Epidermal melanocyte (primary cell): ENCODE data around the gene RASA3.

Experiments
- DNase-seq: peaks from one replicate; pipeline ENCODE4 v3.0.0; 2011; ENCODE audit warnings: low spot score; ENCODE audit not compliant: insufficient read length

The RASA3 gene

DNA sequence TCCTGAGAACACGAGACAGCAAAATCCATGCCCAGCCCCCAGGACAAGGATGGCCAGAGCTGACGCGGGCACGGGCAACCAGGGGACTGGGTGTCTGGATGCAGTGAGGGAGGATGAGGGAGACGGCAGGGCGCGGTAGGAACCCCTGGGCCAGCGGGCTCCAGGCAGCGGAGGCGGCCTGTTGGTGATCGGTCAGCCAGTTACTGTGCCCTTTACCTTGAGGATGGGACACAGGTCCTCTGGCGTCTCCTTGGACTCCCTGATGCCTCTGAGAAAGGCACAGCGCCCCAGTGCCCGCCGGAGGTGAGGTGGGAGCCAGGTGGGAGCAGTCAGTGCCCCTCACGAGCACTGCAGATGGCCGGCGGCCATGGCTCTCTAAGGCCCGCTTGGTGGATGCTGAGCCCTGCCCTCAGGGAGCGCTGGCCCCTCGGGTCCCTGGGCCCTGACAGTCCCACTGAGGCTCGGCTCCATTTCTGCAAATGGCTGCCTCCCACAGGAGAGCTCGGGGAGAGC lies 189.8 kb downstream of the RASA3 start:
- DNase-seq: no peak

DNA sequence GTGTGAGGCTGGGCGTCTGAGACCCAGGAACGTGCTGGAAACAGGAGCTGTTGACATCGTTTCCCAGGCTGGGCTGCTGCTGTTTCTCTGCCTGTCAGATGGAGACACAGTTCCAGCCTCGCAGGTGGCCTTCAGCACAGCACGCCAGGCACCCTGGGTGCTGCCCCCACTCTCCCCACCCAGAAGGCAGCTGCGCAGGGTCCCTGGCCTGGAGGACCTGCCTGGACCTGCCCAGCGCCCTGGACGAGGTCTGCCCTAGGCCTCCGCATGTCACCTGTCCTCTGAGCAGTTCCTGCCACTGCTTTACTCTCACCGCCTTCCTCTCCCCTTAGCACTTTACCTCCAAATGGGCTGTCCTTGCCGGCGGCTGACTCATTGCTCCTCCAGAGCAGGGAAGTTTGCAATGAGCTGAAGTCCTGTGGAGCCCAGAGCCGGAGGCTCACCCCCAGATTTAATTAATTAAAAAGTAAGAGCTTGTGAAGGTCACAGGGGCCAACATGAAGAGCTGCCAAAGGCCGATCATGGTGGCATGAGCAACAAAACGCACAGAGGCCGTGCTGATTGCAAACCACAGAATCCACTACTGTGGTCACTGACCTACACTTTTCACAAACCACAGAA lies 190.7 kb downstream of the RASA3 start:
- no peak for DNase-seq

DNA sequence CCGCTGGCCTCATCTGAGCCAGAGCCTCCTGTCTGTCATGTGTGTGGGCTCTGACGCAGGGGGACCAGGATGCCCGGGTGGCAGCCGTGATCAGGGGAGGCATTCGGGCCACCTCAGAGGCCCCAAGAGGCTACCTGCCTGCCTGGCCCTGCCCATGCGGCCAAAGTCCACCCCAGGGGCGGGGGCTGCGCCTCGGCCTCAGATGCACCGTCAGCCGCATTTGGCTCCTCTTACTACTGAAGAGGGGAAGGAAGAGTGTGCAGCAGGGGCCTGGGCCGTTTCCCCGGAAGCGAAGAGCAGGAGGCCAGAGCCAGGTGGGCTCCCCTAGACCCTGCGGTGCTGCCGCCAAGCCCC lies 192.5 kb downstream of the RASA3 start:
- no peak for DNase-seq

DNA sequence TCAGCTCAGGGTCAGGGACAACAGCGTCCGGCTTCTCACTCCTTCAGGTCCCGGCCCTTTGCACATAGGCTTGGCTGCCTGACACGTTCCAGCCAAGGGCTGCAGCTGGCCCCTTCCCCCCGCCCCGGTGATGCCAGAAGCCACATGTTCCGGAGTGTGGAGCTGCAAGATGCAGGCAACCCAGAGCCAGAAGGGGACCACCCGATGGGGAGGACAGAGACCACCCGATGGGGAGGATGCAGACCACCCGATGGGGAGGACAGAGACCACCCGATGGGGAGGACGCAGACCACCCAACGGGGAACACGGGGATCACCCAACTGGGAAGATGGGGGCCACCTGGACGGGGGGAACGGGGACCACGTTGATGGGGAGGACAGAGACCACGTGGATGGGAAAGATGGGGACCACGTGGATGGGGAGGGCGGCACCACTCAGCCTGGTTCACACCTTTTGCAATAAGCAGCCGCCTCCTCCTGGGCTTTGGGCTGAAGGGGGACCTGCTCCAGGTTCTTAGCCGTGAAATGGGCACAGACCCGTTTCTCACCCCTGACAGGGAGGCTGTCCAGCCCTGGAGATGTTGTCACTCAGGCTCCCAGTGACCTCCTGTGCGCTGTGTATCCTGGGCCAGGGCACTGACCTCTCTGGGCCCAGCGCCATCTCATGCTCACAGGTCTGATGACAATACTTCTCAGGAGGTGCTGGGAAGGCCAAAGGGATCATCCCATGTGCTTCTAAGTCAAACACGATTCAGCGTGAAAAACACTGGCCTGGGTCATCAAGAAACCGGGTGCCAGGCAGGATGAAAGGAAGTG lies 193.1 kb downstream of the RASA3 start:
- no peak for DNase-seq

DNA sequence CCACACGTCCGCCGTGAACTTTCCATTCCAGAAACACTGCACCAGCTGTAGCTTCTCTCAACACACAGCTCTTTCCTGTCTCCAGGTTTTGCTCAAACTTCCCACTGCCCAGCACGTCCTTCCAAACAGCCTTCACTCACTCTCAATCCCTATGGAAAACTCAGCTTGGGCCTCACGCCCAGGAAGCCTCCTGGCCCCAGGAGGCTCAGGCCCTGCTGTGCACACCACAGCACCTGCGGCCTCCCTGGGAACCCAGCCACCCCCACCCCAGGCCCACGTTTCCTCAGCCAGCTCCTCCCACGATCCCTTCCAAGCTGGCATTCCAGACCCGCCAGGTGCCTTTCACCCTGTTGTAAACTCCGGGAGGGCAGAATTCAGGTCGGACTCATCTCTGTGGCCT lies 193.7 kb downstream of the RASA3 start:
- DNase-seq: no peak

DNA sequence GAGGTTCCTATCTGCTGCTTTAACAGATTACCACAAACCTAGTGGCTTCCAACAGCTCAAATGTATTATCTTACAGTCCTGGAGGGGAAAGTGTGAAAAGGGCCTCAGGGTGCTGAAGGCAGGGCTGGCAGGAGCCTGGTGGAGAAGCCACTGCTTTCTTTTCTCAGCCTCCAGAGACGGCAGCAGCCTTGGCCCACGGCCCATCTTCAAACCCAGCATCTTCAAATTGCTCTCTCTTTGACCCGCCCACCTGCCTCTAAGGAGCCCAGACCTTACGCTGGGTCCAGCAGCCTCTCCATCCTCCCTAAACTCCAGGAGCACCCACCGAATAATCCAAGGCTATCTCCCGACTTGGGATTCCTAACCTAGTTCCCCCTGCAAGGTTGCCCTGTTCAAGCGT lies 194.2 kb downstream of the RASA3 start:
- DNase-seq: no peak

DNA sequence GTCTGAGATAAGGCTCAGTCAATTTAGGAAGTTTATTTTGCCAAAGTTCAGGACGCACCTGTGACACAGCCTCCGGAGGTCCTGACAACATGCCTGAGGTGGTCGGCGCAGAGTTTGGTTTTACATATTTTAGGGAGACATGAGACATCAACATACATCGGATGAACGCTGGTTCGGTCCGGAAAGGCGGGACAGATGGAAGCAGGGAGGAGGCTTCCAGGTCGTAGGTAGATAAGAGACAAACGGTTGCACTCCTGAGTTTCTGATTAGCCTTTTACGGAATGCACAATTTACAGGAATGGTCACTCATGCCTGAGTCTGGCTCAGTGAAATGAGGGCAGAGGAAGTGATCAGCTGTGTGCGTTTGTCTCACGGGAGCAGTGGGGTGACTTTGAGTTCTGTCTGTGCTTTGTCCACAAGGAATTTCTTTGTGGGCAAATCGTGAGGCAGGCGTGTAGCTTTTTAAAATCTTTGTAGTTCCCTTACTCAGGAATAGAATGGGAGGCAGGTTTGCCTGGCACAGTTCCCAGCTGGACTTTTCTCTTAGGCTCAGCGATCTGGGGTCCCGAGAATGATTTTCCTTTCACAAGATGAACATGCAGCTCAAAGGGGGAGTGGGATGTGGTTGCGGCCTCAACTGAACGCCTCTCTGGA lies 194.8 kb downstream of the RASA3 start:
- DNase-seq: no peak

DNA sequence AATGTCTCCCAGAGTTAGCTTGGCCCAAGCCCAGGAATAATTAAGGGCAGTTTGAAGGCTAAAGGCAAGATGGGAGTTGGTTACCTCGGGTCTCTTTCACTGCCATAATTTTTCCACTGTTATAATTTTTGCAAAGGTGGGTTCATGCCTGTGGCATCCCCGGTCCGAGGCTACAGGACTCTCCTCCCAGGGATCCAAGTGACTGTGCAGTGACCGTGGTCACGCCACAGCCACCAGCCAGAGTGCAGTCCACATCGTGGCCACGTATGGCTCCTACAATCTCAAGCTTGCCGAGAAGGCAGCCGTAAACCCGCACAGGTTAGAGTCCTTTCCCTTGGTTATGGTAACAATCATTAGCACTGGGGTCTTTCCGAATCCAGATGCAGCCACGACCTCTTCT lies 195.3 kb downstream of the RASA3 start:
- no peak for DNase-seq

DNA sequence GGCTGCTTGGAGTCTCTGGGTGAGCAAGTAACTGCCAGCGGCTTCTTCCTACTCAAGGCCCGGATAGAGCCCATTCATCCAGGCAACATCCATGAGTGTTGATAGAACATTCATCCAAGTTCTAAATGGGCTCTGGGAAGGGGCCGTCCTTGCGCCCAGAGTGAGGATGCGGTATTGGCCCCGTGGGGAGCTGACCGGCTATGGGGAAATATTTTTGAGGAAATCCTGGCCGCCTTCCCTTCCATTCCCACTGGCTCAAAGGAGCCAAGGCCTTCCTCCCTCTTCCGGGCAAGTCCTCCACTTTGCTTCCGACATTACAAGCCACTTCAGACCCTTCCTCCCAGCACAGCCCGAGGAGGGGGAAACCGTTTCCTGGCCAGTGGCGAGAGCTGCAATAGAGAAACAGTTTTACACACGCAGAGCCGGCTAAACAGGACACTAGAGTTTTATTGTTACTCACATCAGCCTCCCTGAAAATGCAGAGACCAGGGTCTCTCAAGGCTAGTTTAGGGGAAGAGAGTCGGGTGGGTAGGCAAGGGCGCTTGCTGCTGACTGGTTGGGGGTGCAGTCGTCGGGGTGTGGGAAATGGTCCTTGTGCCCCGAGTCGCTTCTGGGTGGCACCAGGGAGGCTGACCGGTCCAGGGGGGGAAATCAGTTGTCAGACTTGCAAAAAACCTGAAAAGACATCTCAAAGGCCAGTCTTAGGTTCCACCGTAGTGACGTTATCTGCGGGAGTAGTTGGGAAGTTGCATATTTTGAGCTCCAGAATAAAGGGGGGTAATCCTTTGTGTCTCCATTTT lies 196.1 kb downstream of the RASA3 start:
- no peak for DNase-seq

DNA sequence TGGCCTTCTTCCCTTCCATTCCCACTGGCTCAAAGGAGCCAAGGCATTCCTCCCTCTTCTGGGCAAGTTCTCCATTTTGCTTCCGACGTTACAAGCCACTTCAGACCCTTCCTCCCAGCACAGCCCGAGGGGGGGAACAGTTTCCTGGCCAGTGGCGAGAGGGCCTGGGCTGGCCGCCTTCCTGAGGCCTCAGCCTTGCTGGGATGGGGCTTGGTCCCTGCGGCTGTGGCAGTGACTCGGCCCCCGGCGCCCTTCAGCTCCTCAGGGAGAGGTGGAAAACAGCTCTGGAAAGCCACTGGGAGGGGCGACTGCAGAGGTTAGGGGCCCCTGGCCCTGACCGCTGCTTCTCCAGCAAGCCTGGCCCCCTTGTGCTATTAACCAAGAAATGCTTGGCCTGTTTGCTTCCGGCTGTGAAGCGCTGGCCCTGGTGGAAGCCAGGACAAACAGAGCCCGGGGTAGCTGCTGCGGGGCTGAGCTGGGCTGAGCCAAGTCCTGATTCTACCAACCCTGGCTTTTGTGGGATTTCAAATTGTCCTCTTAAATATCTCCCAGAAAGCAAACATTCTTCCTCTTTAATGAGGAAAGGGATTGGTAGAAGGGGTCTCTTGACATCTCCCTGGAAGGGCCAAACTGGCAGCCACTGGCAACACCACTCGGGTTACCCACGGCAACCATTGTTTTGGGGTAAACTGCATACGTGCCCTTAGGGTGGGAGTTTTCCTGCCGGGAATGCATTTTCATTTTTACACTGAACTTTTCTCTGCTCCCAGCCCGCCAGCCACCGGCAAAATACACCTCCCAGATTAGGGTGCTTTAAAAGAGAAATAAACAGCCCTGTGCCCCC lies 197.2 kb downstream of the RASA3 start:
- no peak for DNase-seq

DNA sequence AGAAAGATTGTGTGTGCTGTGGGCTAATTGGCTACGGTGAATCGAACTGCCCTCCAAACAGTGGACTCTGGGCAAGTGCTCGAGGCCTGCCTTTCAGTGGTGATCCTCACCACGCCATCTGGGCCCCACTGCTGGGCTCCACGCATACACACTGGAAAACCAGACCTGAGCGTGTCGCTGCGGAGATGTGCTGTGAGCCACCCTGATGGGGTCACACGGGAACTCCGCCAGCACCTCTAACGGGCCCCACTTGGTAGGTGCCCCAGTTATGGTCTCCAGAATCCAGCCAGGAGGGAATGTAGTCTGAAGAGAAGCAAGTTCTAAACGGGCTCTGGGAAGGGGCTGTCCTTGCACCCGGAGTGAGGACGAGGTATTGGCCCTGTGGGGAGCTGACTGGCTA lies 197.8 kb downstream of the RASA3 start:
- no peak for DNase-seq

DNA sequence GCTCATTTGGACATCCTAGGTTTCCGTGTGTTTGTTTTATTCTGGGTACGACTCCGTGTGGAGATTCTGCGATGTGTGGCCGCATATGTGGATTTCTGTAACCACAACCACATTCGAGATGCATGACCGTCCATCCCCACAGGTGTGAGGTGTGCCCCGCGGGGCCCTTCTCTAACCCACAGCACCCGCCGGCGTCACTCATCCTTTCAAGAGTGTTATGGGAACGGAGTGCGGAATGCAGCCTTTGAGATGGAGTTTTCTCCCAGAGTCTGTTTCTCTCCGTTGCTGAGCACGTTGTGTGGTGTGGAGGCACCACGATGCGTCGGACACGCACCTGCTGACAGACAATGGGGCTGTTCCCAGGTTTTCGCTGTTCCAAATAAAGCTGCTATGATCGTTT lies 198.5 kb downstream of the RASA3 start:
- DNase-seq: no peak

DNA sequence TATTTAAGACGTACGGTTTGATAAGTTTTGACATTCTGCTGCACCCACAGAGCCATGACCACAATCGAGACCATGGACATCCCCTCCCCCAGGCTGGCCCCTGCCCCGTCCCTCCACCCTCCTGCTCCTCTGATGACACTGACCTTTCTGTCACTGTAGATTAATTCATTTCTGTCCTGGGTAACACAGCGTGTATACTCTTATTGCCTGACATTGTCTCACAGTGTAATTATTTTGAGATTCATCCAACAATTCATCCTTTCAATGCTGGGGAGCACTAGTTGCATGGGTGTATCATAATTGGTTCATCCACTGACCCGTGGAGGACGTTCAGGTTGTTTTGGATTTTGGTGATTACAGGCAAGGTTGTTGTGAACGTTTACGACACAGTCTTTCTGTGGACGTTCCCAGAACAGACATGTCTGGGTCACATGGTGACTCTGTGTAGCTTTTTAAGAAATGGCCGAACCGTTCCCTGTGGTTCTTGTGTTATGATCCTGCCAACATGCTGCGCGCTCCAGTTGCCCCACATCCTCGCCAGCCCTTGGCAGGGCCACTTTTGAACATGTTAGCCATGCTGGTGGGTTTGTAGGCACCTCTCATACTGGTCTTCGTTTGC lies 200.5 kb downstream of the RASA3 start:
- no peak for DNase-seq

DNA sequence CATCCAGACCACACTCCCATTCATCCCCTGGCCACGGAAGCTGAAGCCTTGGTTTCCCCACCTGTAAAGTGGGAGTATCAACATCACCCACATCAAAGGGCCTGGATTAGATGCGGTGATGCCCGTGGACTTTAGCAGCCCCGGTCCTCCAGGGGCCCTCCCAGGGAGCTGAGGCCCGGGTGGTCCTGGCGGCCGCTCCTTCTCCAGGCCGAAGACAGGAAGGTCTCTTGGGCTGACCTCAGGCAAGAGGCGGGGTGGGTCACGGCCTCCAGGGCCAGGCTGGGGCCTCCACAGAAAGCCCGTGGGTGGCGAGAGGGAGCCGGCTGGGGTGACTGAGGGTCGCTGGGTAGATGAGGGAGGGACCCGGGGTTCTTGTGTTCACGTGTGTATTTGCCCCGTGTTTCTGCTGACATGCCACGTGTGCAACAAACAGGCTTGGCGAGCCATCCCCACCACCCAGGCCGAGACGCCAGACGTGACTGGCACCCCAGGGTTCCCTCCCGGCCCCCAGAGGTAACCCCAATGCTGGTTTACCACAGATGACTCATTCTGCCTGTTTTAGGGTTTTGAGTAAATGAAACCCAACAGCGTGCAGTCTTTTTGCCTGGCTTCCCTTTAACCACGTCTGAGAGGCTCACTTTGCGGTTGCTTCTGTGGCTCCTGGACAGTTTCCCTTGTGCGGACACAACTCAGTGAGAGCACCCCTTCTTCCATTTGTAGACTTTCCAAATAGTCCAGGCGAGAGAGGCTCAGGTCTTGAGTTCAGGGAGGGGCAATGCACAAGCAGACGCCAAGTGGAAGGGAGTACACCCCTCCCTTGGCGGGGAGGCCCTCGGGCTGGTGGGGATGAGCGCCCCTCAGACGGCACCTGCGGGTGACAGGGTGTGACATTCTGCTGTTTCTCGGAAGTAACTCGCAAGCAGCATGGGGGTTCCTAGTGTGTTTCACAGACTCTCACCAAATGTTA lies 201.5 kb downstream of the RASA3 start:
- DNase-seq: no peak

DNA sequence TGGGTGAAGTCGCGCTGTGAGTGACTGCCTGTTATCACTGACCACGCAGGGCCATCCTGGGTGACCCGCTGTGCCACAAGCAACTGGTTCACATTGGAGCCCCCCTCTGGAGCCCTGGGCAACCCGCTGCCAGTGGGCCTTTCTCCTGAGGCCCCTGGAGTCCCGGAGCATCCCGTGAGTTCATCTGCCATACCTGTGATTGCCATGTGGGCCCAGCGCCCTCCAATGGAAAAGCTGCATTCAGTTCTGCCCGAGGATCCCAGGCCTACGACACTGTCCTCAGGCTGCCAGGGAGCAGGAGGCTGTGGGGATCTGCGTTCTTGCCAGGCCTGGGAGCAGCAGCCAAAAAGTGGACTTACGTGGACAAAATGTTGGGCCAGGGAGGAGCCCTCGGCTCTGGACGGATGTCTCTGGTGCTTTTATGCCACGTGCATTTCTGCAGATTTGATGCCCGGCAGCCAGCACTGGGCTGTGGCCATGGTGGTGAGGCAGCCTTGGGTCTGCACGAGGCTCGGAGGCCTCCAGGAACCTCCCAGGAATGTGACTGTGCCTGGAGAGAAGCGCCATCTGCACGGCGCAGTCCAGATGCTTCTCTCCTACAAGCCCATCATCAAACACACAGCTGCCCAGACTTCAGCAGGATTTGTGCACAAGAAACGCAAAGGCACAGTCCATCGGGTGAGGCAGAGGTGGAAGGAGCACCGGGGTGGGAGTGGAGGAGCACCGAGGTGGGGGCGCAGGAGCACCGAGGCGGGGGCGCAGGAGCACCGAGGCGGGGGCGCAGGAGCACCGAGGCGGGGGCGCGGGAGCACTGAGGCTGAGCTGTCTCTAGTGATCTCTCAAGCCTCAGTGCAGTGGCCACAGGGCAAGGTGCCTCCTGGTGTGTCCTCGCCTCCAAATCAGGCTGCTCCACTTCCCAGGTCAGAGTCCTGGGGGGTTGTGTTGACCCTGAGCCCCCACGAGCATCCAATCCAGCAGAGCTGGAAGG lies 202.5 kb downstream of the RASA3 start:
- DNase-seq: no peak

DNA sequence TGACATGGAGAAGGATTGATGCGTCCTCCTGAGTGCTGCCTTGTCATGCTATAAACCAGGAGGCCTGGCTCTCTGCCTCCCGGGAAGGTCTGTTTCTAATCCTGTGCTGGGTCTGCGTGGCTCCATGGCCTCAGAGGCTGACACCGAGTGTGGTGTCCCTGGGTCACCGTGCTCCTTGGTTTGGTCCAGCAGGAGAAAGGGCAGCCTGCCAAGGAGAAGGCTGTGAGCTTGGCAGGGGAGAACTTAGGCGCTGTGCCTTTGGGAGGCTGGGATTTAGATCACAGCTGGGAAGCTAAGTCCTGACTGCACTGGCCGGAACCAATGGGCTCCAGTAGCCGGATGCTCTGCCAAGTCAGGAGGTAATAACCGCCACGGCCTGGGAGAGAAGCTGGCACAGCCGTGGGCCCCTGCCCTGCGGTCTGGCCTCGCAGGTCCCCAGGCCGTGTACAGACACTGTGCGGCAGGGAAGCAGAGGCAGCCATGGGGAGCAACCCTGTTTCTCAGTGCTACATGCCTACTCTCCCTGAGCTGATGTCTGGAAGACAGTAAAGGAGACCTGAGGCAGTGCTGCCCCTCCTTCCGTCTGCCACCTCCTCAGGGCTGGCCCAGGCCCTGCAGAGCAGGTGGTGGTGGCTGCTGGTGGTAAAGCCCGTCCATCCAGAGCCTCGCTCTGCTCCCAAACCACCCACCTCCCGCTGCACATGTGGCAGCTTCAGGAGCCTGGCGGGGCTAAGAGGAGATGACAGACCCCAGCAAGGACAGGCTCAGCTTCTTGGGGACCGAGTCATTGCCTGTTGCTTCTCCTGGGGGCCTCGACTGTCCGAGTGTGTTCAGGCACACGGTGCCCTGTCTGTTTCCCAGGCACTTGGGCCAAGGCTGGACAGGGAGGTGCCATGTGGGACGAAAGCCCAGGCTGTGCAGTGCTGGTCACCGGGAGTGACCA lies 203.5 kb downstream of the RASA3 start:
- DNase-seq: peak; percentile 46
